K562 (cell line): ENCODE results near the gene METAP2. TPM values are rescaled to one million over a fixed set of nuclear protein-coding genes. Genes with fewer than 3 reads are reported as not detected.

Experiments used
- FOSL1 ChIP-seq: fragments of 200-800 bp; sonication (Bioruptor generic); conservative IDR thresholded peaks from 2 replicates; pipeline ENCODE4 v1.6.1; 2016; ENCODE audit warnings: missing genetic modification characterization, missing compliant biosample characterization
- IRF9 ChIP-seq: fragments of 450-650 bp; IDR thresholded peaks from 2 replicates; pipeline ENCODE4 v1.6.1; 2016; ENCODE audit warnings: missing biosample characterization, missing genetic modification characterization
- KDM4B ChIP-seq, 2 experiments: fragments of 450-650 bp in 1 of 2; sonication (generic) in 1 of 2; IDR thresholded peaks; 2 replicates each; pipeline ENCODE4 v1.6.1; 2016 to 2017; ENCODE audit warnings: borderline replicate concordance in 2 of 2, antibody characterized with exemption in 1 of 2, low read depth in 1 of 2, mild to moderate bottlenecking in 1 of 2
- KDM5B ChIP-seq: fragments of 200-600 bp; sonication (generic); IDR thresholded peaks from 2 replicates; pipeline ENCODE4 v1.6.1; 2012; ENCODE audit warnings: low read depth, mild to moderate bottlenecking, moderate library complexity, low read length, control low read depth, inconsistent platforms; ENCODE audit not compliant: insufficient replicate concordance
- KLF6 ChIP-seq: fragments of 250-450 bp; sonication (Bioruptor Pico); IDR thresholded peaks from 2 replicates; pipeline ENCODE4 v1.4.0; 2020; ENCODE audit warnings: mild to moderate bottlenecking, moderate library complexity, borderline replicate concordance
- MCM5 ChIP-seq: fragments of 450-650 bp; IDR thresholded peaks from 2 replicates; pipeline ENCODE4 v1.6.1; 2016; ENCODE audit warnings: low read depth
- MGA ChIP-seq: fragments of 450-650 bp; IDR thresholded peaks from 2 replicates; pipeline ENCODE4 v1.6.1; 2016; ENCODE audit warnings: mild to moderate bottlenecking, moderate library complexity
- MTA1 ChIP-seq: fragments of 450-650 bp; IDR thresholded peaks from 2 replicates; pipeline ENCODE4 v1.6.1; 2017; ENCODE audit warnings: borderline replicate concordance
- MTA2 ChIP-seq: fragments of 450-650 bp; IDR thresholded peaks from 2 replicates; pipeline ENCODE4 v1.6.1; 2016; ENCODE audit warnings: low read depth
- POLR2H ChIP-seq: IDR thresholded peaks from 2 replicates; pipeline ENCODE4 v1.6.1; 2016; ENCODE audit warnings: missing genetic modification characterization, low read depth, mild to moderate bottlenecking, control low read depth, missing compliant biosample characterization, moderate library complexity
- PYGO2 ChIP-seq: fragments of 450-650 bp; IDR thresholded peaks from 2 replicates; pipeline ENCODE4 v1.6.1; 2016; ENCODE audit warnings: mild to moderate bottlenecking, missing genetic modification characterization, moderate library complexity, missing compliant biosample characterization
- TAF15 ChIP-seq: fragments of 200-400 bp; formaldehyde crosslinking; IDR thresholded peaks from 2 replicates; pipeline ENCODE4 v1.6.1; 2017; ENCODE audit warnings: mild to moderate bottlenecking, low read depth, low read length, moderate library complexity
- TCF15 ChIP-seq: fragments of 250-450 bp; sonication (Bioruptor Pico); IDR thresholded peaks from 2 replicates; pipeline ENCODE4 v1.8.0; 2022; ENCODE audit warnings: moderate library complexity, mild to moderate bottlenecking, inconsistent platforms
- XRCC4 ChIP-seq: IDR thresholded peaks from one replicate; pipeline ENCODE4 v1.6.1; 2011; ENCODE audit not compliant: insufficient read depth, insufficient read length; ENCODE audit errors: extremely low read depth
- ZNF668 ChIP-seq: fragments of 250-450 bp; sonication (Bioruptor Pico); IDR thresholded peaks from 2 replicates; pipeline ENCODE4 v1.8.0; 2022; ENCODE audit warnings: mild to moderate bottlenecking, inconsistent platforms
- polyA plus RNA-seq, 8 experiments: library from polyadenylated mRNA; depleted of rRNA in 4 of 8; stranded (reverse) in 5 of 8; unstranded in 3 of 8; fragments of >200 nt; fragmentation: Nextera tagmentation in 2 of 8; fragmentation: Illumina TruSeq in 1 of 8; extraction: Ambion mirVana in 2 of 8; extraction: Trizol in 1 of 8; gene quantifications; 2 replicates each; pipeline versions ENCODE4 v1.2.1 to v1.2.3, GENCODE V29; 2011 to 2014; ENCODE audit warnings: inconsistent platforms in 1 of 8, missing spikeins in 1 of 8
- total RNA-seq, 7 experiments: library from RNA; depleted of rRNA in 6 of 7; stranded (reverse); fragments of >200 nt in 6 of 7; fragmentation: Illumina TruSeq in 2 of 7; extraction: Trizol in 2 of 7; gene quantifications; 2 replicates each; pipeline versions ENCODE4 v1.2.1 to v1.2.3, GENCODE V29; 2011 to 2021; ENCODE audit warnings: low replicate concordance in 1 of 7

Gene METAP2
- total and polyA plus RNA-seq, 9 of the 15 experiments (the other 6 are each of a cell fraction or from before 2014, with no cell fraction given): 75.5 to 205 (median 164) TPM

- TF ChIP-seq MGA: no peak
- no peak for TF ChIP-seq MCM5
- no peak for TF ChIP-seq TCF15
- TF ChIP-seq TAF15: no peak
- no peak for TF ChIP-seq ZNF668 (CRISPR knock-in tag)
- no peak for TF ChIP-seq KLF6
- TF ChIP-seq IRF9 (tag): no peak
- TF ChIP-seq POLR2H (tag): peak; percentile 95
- TF ChIP-seq MTA1: no peak
- peak in 1 of 2 experiments; percentile 94; a peak in 2 of 4 replicates for TF ChIP-seq KDM4B (IDR thresholded peaks at IDR 0.05; ENCODE audit: borderline replicate concordance in 2 of 2, low read depth in 1 of 2)
- TF ChIP-seq FOSL1 (tag): 0 out of 2 replicates have a peak, but pooled peaks have one; percentile 17
- TF ChIP-seq KDM5B: peak; percentile 98
- no peak for TF ChIP-seq PYGO2 (tag)
- no peak for TF ChIP-seq MTA2
- TF ChIP-seq XRCC4: no peak
Measured at GRCh38 chr12:95473884-95474659, at the start of gene METAP2 (continued).
